Measurements from ENCODE around the gene NUAK1.

The NUAK1 gene
- total RNA-seq: 0 to 3.0 (median 1.3) reads per million in 9 experiments

DNA sequence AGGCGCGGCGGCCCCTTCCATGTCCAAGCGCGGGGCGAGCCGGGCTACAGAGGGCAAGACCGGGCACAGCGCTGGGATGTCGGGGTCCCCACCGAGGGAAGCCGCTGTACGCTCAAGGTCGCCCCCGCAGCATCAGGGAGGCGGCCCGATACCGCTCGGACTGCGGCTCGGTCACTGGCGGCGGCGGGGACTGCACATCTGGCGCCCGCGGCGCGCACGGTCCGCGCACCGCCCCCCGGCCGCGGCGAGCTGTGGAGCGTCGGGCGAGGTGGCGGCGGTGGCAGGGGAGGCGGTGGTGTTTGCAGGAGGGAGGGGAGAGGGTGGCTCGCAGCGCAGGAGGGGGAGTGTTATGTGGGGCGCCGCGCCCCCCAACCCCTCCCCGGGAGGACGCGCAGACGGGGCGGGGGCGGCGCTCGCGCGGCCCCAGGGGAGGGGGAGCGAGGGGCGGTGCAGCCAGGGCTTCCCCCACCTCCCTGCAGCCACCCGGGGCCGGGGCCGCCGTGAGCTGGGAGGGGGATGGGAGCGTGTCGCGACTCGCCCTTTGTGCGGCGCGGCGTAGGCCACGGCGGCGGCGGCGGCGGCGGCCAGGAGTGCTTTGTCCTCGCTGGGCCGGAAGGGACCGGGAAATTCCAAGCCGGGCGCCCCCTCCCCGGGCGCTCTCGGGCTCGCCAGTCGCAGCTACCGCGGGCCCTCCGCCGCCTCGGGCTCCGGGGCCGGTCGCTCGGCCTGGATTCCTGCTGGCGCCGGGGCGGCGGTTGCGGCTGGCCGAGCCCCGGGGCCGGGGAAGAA, at the start of gene NUAK1:
Gene NUAK1 (minus strand): TSS at position 322 of the 789 bp plus-strand sequence. CDS start 301 bp downstream, at position 21.
- H3K9me3 Mint-ChIP-seq: no peaks in the 10 kb centered on the region
- H3K36me3 Mint-ChIP-seq (ENCODE audit: insufficient read depth): no peaks in the 10 kb centered on the region
- peaks cover 54 to 84% of the 10 kb centered on the region in 2 donors for H3K27me3 Mint-ChIP-seq
- H3K27ac Mint-ChIP-seq: peak within 1 kb of the TSS in 1 of 2 donors; percentile 87
- H3K4me1 Mint-ChIP-seq (ENCODE audit: low read depth in 2 of 2): peaks cover 12 to 24% of the 10 kb centered on the region in 2 donors
- DNase-seq (peak in 2 of 3 experiments; percentile 5 to 11), ATAC-seq (replicated peaks) (peak; percentile 69)
- H3K4me3 Mint-ChIP-seq: peak within 1 kb of the TSS; percentile 73 to 84

DNA sequence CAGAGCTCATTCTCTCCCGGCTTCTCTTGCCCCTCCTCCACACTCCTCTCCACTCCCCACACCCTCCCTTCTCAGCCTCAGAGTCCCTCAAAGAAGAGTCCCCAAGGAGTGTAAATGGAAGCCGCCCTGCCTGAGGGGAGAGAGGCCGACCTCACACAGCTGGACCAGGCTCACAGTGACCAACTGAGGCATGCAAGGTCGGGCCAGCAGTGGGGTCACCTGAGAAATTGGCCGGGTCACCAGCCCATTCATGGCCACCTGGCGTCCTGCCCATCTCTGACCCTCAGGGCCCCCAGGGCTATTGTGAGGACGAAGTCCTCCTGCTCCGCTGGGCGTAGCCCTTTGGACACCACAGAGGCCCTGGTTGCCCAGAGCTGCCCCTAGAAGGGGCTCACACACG, 49.5 kb upstream of the NUAK1 start:
- no peak overlapping the region for H3K4me3 Mint-ChIP-seq
- peaks cover 24 to 49% of the 10 kb centered on the region in 2 donors for H3K27me3 Mint-ChIP-seq
- H3K36me3 Mint-ChIP-seq (ENCODE audit: insufficient read depth): no peaks in the 10 kb centered on the region
- H3K27ac Mint-ChIP-seq: no peak overlapping the region
- ATAC-seq (replicated peaks) (no peak), DNase-seq (no peak)
- H3K4me1 Mint-ChIP-seq (ENCODE audit: low read depth in 2 of 2): no peaks in the 10 kb centered on the region
- no peaks in the 10 kb centered on the region for H3K9me3 Mint-ChIP-seq

DNA sequence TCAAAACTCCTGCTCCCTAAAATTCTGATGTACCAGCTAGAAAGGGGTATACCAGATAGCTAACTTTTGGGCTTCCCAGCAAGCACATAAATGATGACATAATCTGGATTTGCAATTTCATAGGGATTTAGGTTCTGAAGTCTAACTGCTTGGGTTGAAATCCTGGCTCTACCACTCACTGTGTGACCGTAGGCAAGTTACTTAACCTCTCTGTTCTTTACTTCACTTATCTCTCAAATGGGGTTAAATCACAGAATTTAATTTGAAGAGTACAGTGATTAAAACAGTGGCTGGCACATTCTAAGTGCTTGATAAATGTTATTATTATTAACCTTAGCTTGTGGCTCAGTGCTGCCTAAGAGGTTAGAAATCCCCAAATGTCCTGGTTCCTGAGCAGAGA, 49.1 kb upstream of the NUAK1 start:
- H3K9me3 Mint-ChIP-seq: no peaks in the 10 kb centered on the region
- H3K27me3 Mint-ChIP-seq: peaks cover 24 to 49% of the 10 kb centered on the region in 2 donors
- no peak overlapping the region for H3K4me3 Mint-ChIP-seq
- H3K27ac Mint-ChIP-seq: no peak overlapping the region
- H3K4me1 Mint-ChIP-seq (ENCODE audit: low read depth in 2 of 2): no peaks in the 10 kb centered on the region
- ATAC-seq (replicated peaks): no peak
- no peaks in the 10 kb centered on the region for H3K36me3 Mint-ChIP-seq (ENCODE audit: insufficient read depth)
- DNase-seq: no peak

DNA sequence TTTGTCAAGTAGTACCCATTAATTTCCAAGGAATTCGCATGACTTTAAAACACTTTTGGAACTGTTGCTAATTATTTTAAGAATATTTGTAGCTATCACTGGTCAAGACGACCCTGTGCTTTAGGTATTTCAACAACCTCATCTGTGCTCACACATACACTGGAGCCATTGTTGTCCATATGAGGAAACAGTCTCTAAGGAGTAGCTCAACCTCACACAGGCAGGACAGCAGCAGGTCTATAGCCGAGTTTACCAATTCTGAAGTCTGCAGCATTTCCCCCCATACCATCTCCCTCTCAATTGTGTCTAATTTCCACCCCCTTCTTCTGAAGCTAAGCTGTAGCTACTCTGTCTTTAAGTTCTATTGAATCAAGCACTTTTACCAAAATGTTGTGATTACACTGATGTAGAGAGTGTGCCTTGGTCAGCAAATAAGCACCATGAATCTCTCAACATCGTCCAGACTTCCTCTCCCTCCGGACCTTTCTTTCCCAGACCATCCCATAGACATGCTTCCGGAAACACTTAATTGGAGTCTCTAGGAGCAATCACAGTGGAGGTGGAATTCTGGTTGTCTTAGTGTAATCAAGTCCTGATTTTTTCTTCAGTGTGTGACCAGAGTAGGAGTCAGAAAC, 48.5 kb upstream of the NUAK1 start:
- Mint-ChIP-seq H3K9me3 (no peaks in the 10 kb centered on the region), H3K4me1 (ENCODE audit: low read depth in 2 of 2) (no peaks in the 10 kb centered on the region), H3K27me3 (peaks cover 24 to 47% of the 10 kb centered on the region in 2 donors), H3K27ac (no peak overlapping the region), H3K4me3 (no peak overlapping the region), H3K36me3 (ENCODE audit: insufficient read depth) (no peaks in the 10 kb centered on the region)
- DNase-seq: no peak
- no peak for ATAC-seq (replicated peaks)

DNA sequence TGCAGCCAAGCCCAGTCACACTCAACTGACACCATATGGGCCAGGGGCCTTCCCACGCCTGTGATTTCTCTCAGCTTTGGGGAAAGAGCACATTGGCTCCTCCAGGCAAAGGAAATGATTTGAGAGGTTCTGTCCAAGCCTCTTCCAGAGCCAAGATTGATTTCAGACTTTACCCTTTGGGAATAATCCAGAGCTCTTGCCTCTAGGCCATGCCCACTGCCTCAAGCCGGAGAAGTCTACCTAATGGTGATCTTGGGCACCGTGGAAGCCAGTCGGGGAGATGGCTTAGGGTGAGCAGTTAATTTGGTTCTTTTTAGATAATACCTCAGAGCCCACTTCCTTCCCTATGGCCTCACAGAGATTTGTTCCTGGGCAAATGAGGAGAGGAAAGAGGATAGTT, 45.0 kb upstream of the NUAK1 start:
- DNase-seq (no peak), ATAC-seq (replicated peaks) (no peak)
- Mint-ChIP-seq H3K4me3 (no peak overlapping the region), H3K4me1 (ENCODE audit: low read depth in 2 of 2) (no peaks in the 10 kb centered on the region), H3K27me3 (peaks cover 24 to 41% of the 10 kb centered on the region in 2 donors), H3K36me3 (ENCODE audit: insufficient read depth) (peaks cover 4% of the 10 kb centered on the region), H3K9me3 (no peaks in the 10 kb centered on the region), H3K27ac (no peak overlapping the region)

DNA sequence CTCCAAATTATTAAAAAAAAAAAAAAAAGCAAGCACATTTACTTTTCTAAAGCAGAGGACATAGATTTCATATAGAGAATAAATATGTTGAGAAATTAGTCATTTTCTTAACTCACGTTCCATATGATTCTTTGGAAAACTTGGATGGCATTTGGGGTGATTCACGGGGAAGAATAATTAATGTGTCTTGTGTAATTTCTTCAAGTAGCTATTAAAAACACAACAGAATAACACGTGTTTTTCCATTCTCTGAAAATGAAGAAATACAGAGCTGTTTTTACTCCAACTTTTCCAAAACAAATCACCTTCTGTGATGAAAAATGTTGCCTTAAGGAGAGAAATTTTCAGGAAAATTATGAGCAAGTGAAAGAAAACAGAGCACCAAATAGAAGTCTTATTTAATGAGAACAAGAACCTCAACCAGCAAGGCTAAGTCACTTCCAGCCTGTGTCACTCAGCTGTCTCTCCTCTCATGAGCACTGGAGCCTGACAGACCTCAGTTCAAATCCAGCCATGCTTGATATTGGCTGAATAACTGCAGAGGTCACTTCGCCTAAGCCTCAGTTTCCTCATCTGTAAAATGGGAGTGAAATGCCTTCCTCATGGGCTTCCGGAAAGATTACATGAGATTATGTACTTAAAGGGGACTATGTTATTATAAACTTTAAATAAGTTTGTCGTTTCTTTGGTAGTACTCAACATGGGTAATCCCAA, 42.8 kb upstream of the NUAK1 start:
- Mint-ChIP-seq H3K4me1 (ENCODE audit: low read depth in 2 of 2) (no peaks in the 10 kb centered on the region), H3K9me3 (no peaks in the 10 kb centered on the region), H3K27me3 (peaks cover 23 to 39% of the 10 kb centered on the region in 2 donors), H3K36me3 (ENCODE audit: insufficient read depth) (peaks cover 4% of the 10 kb centered on the region), H3K27ac (no peak overlapping the region), H3K4me3 (no peak overlapping the region)
- DNase-seq (no peak), ATAC-seq (replicated peaks) (no peak)

DNA sequence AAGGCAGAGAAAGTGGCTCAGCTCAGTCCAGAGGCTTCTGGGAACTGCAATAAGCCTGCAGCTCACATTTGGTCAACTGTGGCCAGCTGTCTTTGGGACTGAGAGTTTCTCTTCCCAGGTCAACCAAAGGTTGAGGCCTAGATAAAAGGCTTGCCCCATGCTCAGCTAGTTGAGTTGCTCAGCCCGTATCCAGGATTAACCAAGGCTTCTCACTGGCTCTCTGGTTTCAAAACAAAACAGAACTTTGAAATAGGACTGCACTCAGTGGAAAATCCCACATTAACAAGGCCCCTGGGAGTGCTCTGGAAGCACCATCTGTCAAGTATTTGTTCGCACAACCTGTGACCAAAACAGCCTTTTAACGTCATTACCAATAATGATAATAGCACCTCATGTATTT, 40.3 kb upstream of the NUAK1 start:
- Mint-ChIP-seq H3K9me3 (no peaks in the 10 kb centered on the region), H3K4me1 (ENCODE audit: low read depth in 2 of 2) (no peaks in the 10 kb centered on the region), H3K4me3 (no peak overlapping the region), H3K36me3 (ENCODE audit: insufficient read depth) (peaks cover 4% of the 10 kb centered on the region), H3K27me3 (peaks cover 19 to 35% of the 10 kb centered on the region in 2 donors), H3K27ac (no peak overlapping the region)
- DNase-seq: no peak
- ATAC-seq (replicated peaks): no peak

DNA sequence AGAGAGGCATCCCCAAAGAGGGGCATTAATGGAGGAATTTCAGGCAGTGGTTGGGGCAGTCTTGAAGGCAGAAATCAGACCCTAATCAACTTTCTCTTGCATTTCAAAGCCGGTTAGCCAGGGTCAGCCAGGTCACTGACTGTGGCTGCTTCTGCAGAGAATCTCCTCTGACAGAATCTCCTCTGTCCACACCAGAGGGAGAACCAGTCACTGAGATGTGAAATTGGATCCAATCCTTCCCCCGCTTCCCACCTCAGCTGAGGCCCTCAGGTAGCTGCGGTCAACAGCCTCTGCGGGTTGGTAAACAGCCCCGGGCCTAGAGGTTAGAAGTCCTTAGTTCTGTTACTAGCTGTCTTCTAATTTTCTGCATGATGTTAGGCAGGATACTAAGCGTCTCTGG, 39.8 kb upstream of the NUAK1 start:
- DNase-seq: no peak
- H3K36me3 Mint-ChIP-seq (ENCODE audit: insufficient read depth): peaks cover 4% of the 10 kb centered on the region
- H3K27ac Mint-ChIP-seq: no peak overlapping the region
- no peak for ATAC-seq (replicated peaks)
- no peak overlapping the region for H3K4me3 Mint-ChIP-seq
- H3K27me3 Mint-ChIP-seq: peaks cover 19 to 30% of the 10 kb centered on the region in 2 donors
- no peaks in the 10 kb centered on the region for H3K4me1 Mint-ChIP-seq (ENCODE audit: low read depth in 2 of 2)
- no peaks in the 10 kb centered on the region for H3K9me3 Mint-ChIP-seq

DNA sequence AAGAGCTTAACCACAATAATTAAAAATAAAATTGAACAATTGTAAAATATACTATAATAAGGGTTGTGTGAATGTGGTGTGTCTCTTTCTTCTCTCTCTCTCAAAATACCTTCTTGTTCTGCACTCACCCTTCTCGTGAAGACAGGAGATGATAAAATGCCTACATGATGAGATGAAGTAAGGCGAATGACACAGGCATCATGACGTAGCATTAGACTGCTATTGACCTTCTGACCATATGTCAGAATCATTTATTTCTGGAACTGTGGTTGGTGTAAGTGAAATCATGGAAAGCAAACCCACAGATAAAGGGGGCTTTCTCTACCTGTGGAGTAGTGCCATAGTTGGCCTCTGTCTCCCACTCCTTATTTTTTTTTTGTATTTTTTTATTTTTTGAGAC, 37.8 kb upstream of the NUAK1 start:
- Mint-ChIP-seq H3K9me3 (no peaks in the 10 kb centered on the region), H3K27me3 (peaks cover 19 to 23% of the 10 kb centered on the region in 2 donors), H3K27ac (no peak overlapping the region), H3K4me3 (no peak overlapping the region), H3K4me1 (ENCODE audit: low read depth in 2 of 2) (no peaks in the 10 kb centered on the region), H3K36me3 (ENCODE audit: insufficient read depth) (peaks cover 4% of the 10 kb centered on the region)
- DNase-seq (no peak), ATAC-seq (replicated peaks) (no peak)

DNA sequence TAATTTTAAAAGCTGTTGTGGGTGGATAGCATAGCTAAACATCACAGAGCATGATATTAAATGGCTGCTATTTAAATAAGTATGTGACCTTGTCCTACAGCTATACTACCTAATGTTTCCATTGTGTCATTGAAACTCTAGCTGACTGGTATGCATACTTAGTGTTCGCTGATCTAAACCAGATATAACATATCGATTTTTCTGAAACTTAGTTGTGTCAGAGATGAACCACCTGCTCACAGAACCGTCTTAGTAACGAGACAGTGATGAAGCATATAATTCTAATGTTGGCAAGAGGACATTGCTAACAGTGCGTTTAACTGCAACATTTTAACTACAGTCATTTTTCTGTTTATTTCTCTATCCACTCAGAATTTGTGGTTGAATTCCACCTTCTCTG, 36.1 kb upstream of the NUAK1 start:
- Mint-ChIP-seq H3K27ac (no peak overlapping the region), H3K36me3 (ENCODE audit: insufficient read depth) (peaks cover 1% of the 10 kb centered on the region), H3K4me3 (no peak overlapping the region), H3K27me3 (peaks cover 19 to 28% of the 10 kb centered on the region in 2 donors), H3K9me3 (no peaks in the 10 kb centered on the region), H3K4me1 (ENCODE audit: low read depth in 2 of 2) (no peaks in the 10 kb centered on the region)
- DNase-seq (no peak), ATAC-seq (replicated peaks) (no peak)

DNA sequence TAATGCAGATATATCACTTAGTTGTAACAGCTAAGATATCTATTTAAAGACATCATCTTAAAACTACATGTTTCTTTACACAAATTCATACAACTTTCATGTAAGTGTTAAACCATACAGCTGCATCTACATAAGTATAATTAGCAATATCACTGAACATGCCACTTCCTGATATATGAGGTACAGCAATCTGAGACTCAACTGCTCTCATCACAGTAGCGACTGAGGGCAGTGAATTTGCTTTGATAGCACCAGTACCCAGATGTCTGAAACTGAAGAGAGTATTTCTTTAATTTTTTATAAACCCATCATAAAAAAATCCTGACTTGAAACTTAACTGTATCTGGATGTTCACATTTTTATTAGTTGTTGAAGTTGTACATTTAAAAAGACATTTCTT, 34.7 kb upstream of the NUAK1 start:
- H3K27me3 Mint-ChIP-seq: peaks cover 28 to 40% of the 10 kb centered on the region in 2 donors
- no peaks in the 10 kb centered on the region for H3K36me3 Mint-ChIP-seq (ENCODE audit: insufficient read depth)
- no peaks in the 10 kb centered on the region for H3K4me1 Mint-ChIP-seq (ENCODE audit: low read depth in 2 of 2)
- ATAC-seq (replicated peaks) (no peak), DNase-seq (no peak)
- H3K9me3 Mint-ChIP-seq: peaks cover 0 to 1% of the 10 kb centered on the region in 2 donors
- no peak overlapping the region for H3K4me3 Mint-ChIP-seq
- H3K27ac Mint-ChIP-seq: no peak overlapping the region

DNA sequence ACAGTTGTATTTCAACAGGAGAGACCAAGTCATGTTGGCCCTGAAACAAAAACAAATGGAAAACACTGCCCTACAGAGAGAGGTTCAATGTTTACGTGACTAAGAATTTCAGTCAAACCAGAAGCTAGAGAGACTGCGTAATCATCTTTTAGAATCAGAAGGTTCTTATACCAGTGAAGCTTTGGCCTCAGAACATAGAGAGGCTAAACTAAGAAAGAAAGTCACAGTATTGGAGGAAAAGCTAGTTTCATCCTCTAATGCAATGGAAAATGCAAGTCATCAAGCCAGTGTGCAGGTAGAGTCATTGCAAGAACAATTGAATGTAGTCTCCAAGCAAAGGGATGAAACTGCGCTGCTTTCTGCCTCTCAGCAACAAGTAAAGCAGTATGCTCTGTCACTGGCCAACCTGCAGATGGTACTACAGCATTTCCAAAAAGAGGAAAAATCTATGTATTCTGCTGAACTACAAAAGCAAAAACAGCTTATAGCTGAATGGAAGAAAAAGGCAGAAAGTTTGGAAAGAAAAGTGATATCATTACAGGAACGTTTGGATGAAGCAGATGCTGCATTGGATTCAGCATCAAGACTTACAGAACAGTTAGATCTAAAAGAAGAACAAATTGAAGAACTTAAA, 32.5 kb upstream of the NUAK1 start:
- Mint-ChIP-seq H3K4me1 (ENCODE audit: low read depth in 2 of 2) (no peaks in the 10 kb centered on the region), H3K4me3 (no peak overlapping the region), H3K36me3 (ENCODE audit: insufficient read depth) (no peaks in the 10 kb centered on the region), H3K27me3 (peaks cover 21 to 29% of the 10 kb centered on the region in 2 donors), H3K9me3 (peaks cover 0 to 4% of the 10 kb centered on the region in 2 donors), H3K27ac (no peak overlapping the region)
- DNase-seq (no peak), ATAC-seq (replicated peaks) (no peak)

DNA sequence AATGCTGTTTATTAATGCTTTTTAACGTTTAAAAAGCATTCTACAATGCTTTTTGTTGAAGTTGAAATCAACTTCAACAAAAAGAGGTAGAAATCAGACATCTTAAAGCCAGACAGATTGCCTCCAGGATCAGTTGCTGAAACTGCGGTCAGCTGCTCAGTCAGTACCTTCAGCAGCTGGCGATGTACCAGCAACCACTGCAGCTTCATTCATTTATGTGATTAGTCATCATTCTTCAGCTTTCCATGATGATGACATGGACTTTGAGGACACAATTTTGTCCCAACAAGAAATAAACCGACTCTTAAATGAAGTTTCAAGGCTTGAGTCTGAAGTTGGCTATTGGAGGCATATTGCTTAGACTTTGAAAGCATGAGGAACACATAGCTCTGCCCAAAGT, 31.5 kb upstream of the NUAK1 start:
- no peak for DNase-seq
- ATAC-seq (replicated peaks): no peak
- Mint-ChIP-seq H3K9me3 (peaks cover 0 to 4% of the 10 kb centered on the region in 2 donors), H3K36me3 (ENCODE audit: insufficient read depth) (no peaks in the 10 kb centered on the region), H3K4me3 (no peak overlapping the region), H3K27me3 (peaks cover 30 to 38% of the 10 kb centered on the region in 2 donors), H3K27ac (no peak overlapping the region), H3K4me1 (ENCODE audit: low read depth in 2 of 2) (no peaks in the 10 kb centered on the region)
